Breast epithelium (tissue), 3 donors: ENCODE measurements around the gene LRRC4B.

Experiments used
- CTCF ChIP-seq, 3 donors: fragments of 450-650 bp; IDR thresholded peaks; one replicate each; pipeline ENCODE4 v1.5.1; 2016 to 2017; ENCODE audit warnings: antibody characterized with exemption in 3 of 3, mild to moderate bottlenecking in 3 of 3, moderate library complexity in 3 of 3
- POLR2A ChIP-seq: fragments of 450-650 bp; IDR thresholded peaks from one replicate; pipeline ENCODE4 v1.6.1; 2016; ENCODE audit warnings: antibody characterized with exemption, mild to moderate bottlenecking, moderate library complexity
- POLR2AphosphoS5 ChIP-seq, 3 donors: sonication (generic); formaldehyde crosslinking; IDR thresholded peaks; one replicate each; pipeline ENCODE4 v1.6.1; 2017; ENCODE audit warnings: antibody characterized with exemption in 3 of 3

- TF ChIP-seq CTCF (IDR thresholded peaks at IDR 0.05) = no peak
- no peak for TF ChIP-seq POLR2A
- TF ChIP-seq POLR2AphosphoS5 (IDR thresholded peaks at IDR 0.05) = no peak
Observed at GRCh38 chr19:50558039-50558438, 10.2 kb downstream of the LRRC4B start.
